Activated CD4-positive, alpha-beta T cell treated with anti-CD3 and anti-CD28 coated beads, Interleukin-2, amount 50 U/mL, for 1 hour (primary cell): Measurements from ENCODE around the gene ELFN1.

Experiments
- DNase-seq: peaks from one replicate; pipeline ENCODE4 v3.0.0-alpha.2; 2020

The ELFN1 gene

DNA sequence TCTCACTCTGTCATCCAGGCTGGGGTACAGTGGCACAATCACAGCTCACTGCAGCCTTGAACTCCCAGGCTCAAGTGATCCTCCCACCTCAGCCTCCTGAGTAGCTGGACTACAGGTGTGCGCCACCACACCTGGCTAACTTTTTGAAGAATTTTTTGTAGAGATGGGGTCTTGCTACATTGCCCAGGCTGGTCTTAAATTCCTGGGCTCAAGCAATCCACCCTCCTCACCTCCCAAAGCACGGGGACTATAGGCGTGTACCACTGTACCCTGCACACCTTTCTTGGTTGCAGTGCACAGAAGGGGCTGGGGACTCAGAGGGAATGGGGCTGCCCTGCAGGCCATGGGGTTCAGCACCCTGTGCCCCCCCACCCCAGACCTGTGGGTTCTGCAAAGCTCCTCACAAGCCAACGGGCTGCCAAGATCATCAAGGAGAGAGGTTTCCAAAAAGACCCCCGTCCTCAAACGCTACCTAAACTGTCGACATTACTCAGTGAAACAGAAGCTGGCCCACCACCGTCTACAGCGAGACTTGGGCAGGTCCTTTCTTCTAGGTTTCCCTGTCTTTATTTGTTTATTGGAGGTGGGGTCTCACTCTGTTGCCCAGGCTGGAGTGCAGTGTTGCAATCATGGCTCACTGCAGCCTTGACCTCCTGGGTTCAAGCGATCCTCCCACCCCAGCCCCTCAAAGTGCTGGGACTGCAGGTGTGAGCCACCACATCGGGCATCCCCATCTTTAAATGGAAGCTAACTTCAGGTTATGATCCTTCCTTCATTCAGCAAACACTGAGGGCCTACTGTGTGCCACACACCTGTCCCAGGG, 26.6 kb upstream of the ELFN1 start:
- no peak for DNase-seq

DNA sequence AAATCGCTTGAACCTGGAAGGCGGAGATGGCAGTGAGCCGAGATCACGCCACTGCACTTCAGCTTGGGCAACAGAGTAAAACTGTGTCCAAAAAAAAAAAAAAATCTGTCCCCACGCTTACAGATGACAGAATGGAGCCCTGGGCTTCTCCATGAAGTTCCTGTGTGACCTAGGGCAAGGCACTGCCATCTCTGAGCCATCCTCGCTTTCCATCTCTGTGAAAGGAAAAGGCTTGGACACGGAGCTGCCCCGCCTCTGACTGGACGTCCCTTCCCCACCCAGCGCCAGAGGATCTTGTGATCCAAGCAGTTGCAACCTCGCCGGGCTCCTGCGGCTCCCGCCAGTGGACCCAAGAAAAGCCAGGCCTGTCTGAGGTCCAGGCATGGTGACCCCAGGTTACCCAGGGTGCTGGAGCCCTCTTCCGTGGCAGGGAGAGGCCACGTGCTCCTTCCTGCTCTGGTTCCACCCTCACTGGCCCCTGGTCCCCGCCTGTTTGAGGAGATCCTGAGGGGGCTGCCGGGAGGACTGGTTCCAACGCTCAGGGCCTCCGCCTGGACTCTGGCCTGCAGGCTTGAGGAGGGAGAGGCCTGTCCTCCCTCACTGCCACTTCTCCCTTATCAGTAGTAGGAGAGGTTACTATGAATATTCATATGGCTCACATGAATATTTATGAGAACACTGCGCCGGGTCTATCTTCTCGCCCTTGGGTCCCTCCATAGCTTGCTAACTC, 25.6 kb upstream of the ELFN1 start:
- no peak for DNase-seq

DNA sequence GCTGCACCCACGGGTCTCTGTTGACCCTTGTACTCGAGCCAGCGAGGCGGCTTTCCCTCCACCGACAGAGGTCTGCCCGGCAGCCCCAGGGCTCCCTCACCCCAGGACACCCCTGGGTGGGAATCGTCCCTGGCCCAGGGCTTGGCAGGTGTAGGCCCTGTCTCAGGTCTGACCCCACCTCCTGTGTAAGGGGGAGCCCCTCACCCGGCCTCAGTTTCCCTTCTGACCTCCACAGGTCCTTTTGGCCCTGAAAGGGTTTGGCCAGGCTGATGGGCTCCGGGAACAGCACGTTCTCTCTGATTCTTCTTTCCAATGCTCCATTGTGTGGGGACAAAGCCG, 25.0 kb upstream of the ELFN1 start:
- DNase-seq = no peak

DNA sequence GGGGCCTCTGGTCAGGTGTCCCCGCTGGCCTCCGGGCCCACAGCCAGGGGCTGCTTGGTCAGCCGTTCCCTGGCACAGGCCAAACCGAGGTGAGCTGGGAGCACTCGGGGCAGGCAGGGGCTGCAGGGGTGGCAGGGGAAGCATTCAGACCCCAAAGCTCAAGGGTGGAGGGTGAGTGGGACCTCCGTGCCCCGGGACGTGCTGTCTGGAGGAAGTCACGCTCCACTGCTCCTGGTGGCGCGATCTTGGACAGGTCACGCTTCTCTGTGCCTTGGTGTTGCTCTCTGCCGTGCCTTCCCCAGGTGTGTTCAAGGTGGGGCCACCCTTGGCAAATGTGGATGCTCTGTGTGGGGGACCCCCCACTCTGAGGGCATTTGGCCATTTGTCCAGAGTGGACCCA, 24.6 kb upstream of the ELFN1 start:
- DNase-seq = no peak

DNA sequence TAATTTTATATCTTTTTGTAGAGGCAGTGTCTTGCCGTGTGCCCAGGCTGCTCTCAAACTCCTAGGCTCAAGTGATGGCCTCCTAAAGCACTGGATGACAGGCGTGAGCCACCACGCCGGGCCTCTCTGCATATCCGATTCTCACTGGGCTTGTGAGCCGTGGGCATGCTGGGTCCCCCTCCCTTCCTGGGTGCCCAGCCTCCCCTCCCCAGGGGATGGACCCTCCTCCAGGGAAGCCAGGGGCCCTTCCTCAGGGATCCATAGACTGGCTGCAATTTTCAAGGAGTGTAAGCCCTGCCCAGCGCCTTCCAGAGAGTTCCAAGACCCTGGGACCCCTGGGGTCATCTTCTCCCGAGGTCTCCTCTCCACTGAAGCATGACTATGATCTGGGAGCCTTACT, 23.7 kb upstream of the ELFN1 start:
- no peak for DNase-seq

DNA sequence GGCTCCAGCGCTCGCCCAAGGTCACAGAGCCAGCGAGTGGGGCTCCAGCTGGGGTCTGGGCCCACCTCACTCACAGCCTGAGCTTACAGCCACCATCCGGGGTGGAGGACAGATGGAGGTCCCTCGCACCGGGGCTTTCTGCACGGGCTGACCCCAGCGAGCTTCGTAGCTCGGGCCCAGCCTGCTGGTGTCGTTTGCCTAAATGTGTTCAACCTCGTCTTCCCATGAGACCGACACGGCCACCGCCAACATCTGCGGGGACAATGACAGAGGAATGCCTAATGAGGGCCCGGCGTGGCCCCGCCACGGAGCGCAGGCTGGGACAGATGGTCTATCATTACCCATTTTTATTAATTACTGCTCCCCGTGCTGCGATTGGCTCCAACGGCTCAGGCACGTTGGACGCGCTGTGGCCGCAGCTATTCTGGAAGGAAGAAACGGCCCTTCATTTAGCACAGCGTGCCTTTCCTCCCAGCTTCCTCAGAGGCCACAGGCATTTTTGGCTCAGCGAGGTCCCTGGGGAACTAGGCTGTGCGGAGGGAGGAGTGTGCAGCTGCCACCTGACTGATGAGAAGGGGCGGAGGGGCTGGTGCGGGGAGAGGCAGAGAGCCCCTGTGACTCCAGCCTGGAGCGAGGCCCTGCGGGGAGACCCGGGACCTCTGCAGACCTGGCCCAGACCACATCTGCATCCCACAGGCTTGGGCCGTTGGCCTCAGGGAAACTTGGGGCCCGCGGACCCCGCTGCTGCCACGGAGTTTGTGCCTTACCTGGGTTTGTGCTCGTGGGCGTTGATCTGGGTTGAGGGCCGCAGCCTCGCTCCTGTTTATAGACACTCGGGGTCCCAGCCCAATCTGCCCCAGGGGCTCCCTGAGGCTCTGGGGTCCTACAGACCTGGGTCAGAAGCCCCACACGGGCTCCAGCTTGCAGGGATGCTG, 22.9 kb upstream of the ELFN1 start:
- DNase-seq = no peak

DNA sequence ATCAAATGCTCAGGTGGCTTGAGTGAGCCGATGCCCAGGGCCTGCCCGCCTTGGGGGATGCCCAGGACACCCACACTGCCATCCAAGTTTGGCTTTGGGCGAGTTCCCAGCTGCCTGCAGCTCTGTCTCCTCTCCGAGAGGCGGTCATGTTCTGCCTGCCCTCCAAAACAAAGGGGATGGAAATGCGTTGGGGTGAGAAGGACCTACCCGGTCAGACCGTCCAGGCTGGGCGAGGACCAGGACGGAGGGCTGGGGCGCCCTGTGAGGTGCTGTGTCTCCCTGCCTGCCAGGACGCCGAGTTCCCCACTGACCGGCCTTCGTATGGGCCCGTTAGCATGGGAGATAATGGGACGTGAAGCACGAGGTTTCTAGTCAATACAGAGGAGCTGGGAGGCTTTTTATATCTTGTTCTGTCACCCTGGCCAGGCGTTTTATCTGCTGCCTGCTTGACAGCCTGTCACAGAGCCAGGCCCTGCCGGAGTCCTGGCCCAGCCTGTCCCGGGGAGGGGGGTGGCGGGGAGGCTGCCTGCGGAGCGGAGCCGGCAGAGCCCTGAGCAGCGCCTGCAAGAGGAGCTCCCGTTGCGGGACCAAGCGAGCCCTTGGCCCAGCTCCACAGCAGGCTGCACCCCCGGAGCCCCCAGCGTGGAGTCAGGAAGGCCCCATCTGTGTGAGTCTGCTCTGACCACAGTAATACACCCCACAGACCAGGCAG, 22.0 kb upstream of the ELFN1 start:
- DNase-seq = no peak

DNA sequence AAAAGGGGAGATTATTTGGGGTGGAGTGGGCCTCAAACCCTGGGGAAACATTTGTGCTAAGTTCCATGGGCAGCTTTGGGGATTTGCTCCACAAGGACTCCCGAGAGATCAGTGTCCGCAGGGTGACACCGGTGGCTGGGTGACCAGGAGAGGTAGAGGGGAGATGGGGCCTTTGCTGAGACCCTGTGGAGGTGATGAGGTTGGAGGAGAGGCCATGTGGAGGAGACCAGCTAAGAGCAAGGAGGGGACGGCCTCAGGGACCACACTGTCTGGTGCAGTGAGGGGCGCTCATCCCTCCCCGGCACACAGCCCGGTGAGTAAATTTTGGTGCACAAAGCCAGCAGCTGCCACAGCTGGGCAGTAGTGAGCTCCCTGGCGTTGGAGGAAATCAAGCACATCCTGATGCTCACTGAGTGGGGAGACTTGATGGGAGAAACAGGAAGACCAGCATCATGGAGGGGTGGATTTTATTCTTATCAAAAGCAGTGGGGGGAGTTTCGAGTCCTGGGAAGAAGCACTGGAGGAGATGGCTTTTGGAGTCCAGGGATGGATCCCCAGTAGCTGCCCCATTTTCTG, 20.2 kb upstream of the ELFN1 start:
- no peak for DNase-seq

DNA sequence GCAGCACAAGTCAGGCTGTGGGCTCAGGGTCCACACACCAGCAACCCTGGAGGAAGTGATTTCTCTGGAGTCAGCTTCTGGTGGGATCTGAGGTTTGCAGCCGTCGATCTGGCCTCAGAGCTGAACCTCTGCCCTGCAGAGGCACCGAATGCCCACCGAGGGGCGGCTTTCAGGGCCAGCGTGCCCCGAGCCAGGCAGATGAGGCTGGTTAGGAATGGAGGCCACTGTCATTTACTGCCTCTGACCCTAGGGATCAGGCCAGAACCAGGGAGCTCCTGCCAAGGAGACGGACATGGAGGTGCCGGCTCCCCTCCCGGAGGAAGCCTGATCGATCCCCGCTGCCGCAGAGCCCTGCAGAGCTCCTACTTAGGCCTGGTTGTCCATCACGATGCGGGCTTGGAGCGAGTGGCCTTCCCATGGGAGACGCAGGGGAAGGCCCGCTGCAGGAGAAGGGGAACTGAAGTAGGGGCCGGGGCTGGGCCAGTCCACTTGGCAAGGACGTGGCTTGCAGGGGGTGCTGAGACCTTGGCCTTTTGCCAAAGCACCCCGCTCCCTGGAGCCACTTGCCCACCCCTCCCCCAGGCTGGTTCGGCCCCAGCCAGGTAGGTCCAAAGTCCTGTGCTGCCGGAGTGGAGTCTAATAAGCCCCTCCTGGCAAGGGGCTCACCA, 19.6 kb upstream of the ELFN1 start:
- DNase-seq = no peak

DNA sequence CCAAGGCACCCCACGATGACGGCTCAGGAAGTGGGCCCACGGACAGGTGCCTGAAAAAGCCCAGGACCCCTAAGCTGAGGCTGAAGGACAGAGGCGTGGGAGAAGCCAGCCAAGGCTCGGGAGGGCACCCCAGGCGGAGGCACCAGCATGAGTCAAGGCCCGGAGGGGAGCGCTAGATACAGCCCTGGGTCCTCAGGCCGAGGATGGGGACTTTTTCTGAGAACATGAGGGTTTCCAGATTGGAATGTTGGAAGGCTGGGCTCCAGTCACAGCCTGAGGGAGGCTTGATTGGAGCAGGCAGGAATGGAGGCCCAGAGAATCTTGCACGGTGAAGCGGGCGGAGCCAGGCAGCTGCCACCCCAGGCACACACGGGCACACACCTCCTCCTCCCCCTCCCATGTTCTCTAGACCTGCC, 19.0 kb upstream of the ELFN1 start:
- DNase-seq = no peak

DNA sequence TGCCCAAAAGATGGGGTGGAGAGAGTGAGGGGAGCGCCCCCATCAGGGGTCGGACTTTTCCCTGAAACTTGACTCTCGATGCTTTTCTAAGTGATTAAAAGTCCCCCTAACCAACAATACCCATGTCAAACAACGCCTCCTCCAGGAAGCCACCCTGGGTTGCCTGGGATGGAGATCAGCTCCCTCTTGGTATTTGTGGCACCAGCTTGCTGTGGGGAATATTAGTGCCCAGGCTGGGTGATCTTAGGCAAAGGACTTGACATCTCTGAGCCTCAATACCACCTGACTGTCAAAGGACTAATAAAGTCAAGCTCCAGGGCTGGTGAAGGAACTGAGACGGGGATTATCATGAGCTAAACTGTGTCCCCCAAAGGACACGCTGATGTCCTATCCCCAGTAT, 18.2 kb upstream of the ELFN1 start:
- no peak for DNase-seq

DNA sequence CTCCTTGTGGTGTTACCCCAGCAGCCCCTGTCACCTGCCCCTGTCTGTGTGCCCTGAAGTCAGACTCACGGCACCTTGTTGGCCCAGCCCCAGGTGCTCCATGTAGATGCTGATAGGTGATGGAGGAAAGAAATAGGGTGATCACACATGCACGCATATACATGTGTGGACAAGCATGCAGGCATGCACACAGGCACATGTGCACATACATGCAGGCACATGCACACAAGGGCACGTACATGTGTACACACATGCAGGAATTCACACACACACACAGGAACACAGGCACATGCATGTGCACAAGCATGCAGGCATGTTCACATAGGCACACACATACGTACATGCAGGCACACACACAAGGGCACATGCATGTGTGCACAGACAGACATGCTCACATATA, 16.6 kb upstream of the ELFN1 start:
- no peak for DNase-seq

DNA sequence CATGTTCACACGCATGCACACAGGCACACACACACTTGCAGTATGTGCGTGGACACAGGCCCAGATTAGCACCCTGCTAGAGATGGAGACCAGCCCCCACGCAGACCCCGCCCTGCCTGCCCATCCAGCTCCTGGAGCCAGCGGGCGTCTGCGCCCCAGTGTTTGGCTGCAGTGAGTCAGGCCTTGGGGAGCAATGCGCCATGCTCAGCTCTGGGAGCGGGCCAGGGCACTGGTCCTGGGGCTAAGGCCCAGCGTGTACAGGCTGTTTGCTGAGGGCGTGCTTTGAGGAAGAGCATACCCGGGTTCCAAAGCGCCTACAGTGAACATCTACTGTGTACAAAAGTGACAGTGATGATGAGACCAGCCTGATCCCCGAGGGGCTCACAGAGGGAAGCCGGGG, 16.0 kb upstream of the ELFN1 start:
- no peak for DNase-seq

DNA sequence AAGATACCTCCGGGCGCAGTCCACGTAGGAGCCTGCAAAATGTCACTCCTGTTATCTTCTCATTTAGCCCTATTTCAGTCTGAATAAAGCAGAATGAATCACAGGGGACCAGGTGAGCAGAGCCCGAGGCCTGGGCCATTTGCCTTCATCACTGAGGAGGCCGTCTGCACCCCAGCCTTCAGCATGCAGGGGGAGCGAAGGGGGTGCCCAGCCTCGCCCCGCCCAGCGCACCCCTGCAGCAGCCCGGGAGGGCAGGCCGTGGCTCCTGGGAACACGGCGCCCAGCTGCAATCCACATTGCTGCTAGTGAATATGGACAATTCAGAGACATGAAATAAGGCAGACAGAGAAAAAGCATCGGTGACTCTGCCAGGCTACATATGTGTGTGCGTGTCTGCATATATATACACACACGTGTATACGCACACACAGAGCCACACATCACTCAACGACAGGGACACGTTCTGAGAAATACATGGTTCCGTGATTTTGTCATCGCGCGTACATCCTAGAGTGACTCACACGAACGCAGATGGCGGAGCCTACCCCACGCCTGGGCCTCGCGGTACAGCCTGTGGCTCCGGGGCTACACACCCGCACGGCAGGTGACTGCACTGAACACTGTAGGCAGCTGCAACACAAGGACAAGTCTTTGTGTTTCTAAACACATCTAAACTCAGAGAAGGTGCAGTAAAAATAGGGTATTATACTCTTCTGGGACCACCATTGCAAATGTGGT, 15.2 kb upstream of the ELFN1 start:
- no peak for DNase-seq

DNA sequence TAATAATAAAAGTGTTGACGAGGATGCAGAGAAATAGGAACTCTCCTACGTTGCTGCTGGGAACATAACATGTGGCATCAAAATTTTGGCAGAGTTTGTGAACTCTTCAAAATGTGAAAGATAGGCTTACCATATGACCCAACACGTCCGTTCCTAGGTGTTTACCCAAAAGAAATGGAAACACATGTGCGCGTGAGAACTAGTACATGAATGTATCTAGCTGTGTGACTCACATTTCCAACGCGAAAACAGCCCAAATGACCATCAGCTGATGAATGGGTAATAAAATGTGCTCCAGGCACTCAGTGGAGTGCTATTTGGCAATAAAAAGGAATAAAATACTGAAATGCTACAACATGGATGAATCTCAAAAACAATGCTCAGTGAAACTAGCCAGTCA, 10.4 kb upstream of the ELFN1 start:
- no peak for DNase-seq

DNA sequence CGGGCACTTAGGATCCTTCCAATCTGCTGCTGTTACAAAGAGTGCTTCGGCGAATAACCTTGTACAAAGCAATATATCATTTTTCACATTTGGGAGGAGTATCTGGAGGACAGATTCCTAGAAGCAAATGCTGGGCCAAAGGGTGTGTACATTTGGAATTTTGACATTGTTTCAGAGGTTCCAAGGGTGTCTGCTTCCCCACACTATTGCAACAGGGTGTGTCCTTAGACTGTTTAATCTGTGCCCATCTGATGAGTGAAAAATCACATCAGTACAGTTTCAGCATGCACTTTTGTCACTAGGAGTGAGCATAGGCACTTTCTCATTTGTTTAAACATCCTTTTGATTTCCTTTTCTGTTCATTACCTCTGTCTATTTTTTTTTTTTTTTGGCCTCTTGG, 8.6 kb upstream of the ELFN1 start:
- no peak for DNase-seq

DNA sequence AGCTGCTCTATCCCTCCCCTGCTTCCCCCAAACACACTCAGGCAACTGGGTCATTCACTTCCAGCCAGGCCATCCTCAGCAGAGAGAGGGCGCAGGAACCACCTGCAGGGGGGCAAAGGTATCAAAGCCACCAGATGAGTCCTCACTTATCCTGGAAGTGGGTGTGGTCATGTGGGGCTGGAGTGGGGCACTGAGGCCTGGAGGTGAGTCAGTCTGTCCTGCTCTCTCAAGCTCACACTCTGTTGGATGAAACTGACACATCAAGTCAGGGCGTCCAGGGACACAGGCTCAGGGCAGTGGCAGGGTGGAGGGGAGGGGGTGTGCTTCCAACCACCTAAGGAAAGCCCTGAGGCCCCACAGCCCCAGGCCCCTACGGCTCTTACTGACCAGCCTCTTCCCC, 8.0 kb upstream of the ELFN1 start:
- DNase-seq = no peak

DNA sequence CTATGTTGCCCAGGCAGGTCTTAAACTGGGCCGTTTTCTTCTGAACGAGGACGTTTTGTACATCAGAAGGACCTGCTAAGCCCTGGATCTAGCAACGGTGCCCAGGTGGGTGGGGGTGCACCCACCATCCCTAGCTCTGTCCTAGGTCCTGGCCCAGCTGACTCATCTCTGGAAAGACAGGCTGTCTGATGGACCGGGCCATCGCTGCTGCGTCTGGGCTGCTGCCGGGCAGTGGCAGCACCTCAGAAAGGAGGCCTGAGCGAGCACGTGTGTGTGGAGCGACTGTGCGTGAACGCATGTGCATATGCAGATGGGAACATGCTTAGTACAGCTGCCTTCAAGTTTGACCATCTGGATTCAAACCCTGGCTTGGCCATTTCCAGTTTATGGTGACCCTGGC, 7.3 kb upstream of the ELFN1 start:
- DNase-seq = no peak

DNA sequence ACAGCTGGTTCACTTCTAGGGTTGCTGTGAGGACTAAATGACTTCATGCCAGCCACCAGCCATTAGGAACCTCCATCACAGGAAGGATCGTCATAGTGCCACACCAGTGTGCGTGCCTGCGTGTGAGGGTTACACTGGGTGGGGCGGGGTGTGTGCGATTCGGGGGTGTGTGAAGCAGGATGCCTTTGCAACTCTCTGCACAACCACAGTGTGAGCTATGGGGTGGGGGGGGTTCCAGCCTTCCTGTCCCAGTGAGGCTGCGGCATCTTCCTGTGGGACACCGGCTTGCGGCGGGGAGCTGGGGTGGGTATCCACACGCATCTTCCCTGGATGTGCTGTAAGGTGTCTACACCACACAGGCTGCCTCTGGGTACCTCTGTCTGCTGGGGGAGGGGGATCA, 6.9 kb upstream of the ELFN1 start:
- no peak for DNase-seq

DNA sequence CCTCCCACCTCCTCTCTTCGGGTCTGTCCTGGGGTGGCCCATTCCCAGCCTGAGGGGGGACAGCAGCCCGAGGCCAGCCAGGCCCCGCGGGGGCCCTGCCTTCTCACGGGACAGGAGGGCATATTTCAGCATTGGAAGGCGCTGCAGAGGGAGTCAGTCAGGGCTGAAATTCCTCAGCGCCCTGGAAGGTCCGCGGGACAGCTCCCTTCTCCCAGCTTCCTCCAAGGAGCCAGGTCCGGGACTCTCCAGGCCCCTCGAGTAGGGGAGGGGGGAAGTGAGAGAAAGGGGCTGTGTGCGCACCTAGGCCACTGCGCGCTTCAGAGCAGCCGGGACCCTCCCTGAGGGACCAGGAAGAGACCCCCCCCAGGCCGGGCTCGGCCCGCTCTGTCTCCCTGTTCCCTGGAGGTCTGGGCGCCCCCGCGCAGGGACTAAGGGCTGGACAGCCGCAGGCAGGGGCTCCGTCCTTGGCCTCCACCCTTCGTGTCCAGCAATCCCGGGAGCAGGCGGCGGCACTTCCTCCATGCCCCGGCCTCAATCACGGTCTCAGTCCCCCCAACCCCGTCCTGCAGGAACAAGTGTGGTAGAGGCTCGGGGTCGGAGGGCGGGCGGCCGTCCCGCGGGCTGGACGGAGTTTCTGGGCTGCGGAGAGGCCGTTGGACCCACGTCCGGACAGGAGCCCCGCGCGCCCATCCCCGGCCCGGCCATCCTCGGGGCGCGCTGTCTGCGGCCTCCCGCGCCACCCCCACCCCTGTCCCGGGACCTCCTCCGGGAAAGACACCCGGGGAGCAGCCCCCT, 6.0 kb upstream of the ELFN1 start:
- no peak for DNase-seq
